GM19372 (cell line): ENCODE measurements around the gene MFSD11.
"Not testable (repeated sequence)": the region's sequence is repeated elsewhere in the genome, so short reads cannot be mapped to it uniquely, and the experiment has no call there.

Experiments
- ATAC-seq: cut with Tn5 transposase; IDR thresholded peaks from one replicate; pipeline ENCODE4 v1.9.1; 2021; ENCODE audit warnings: mild to moderate bottlenecking, low read depth, moderate library complexity; ENCODE audit not compliant: unreplicated experiment

The MFSD11 gene

GRCh38 chr17:76791053-76791980, 53.4 kb downstream of the MFSD11 start:
- ATAC-seq = no peak

- no peak for ATAC-seq
Observed at GRCh38 chr17:76792348-76792747, 54.4 kb downstream of the MFSD11 start.

- no peak for ATAC-seq
Observed at GRCh38 chr17:76793775-76794174, 55.9 kb downstream of the MFSD11 start.

- no peak for ATAC-seq
Observed at GRCh38 chr17:76796081-76796480, 58.2 kb downstream of the MFSD11 start.

GRCh38 chr17:76797241-76797840, 59.4 kb downstream of the MFSD11 start:
- ATAC-seq = no peak

- ATAC-seq = no peak
Observed at GRCh38 chr17:76801706-76802105, 63.8 kb downstream of the MFSD11 start.

GRCh38 chr17:76805319-76805718, 67.4 kb downstream of the MFSD11 start:
- no peak for ATAC-seq

GRCh38 chr17:76806151-76806550, 68.2 kb downstream of the MFSD11 start:
- ATAC-seq = not testable (repeated sequence)

- ATAC-seq = not testable (repeated sequence)
Observed at GRCh38 chr17:76806767-76807166, 68.8 kb downstream of the MFSD11 start.

GRCh38 chr17:76808326-76808725, 70.4 kb downstream of the MFSD11 start:
- ATAC-seq = no peak

- no peak for ATAC-seq
Observed at GRCh38 chr17:76810956-76811355, 73.0 kb downstream of the MFSD11 start.

- ATAC-seq = no peak
Observed at GRCh38 chr17:76811834-76812233, 73.9 kb downstream of the MFSD11 start.

GRCh38 chr17:76812263-76812662, 74.3 kb downstream of the MFSD11 start:
- no peak for ATAC-seq

- no peak for ATAC-seq
Observed at GRCh38 chr17:76812968-76813367, 75.0 kb downstream of the MFSD11 start.

- not testable (repeated sequence) for ATAC-seq
Observed at GRCh38 chr17:76815907-76816589, 78.1 kb downstream of the MFSD11 start.

GRCh38 chr17:76816590-76817135, 78.7 kb downstream of the MFSD11 start:
- ATAC-seq = no peak

GRCh38 chr17:76820039-76820438, 82.1 kb downstream of the MFSD11 start:
- no peak for ATAC-seq

- no peak for ATAC-seq
Observed at GRCh38 chr17:76820561-76820960, 82.6 kb downstream of the MFSD11 start.

- ATAC-seq = no peak
Observed at GRCh38 chr17:76822184-76822778, 84.4 kb downstream of the MFSD11 start.

- ATAC-seq = no peak
Observed at GRCh38 chr17:76824093-76824492, 86.2 kb downstream of the MFSD11 start.
